ENCODE measurements around the gene TTF1.
"Not testable (repeated sequence)": the region's sequence is repeated elsewhere in the genome, so short reads cannot be mapped to it uniquely, and the experiment has no call there.

The TTF1 gene

GRCh38 chr9:132410642-132411041 lies 4.0 kb upstream of the TTF1 start:
- no peak for DNase-seq

GRCh38 chr9:132409828-132410528 lies 3.3 kb upstream of the TTF1 start, which contains the start of gene CFAP77:
Gene CFAP77, plus strand, starts transcription at chr9:132410211. Its CDS starts 61 bp downstream, at chr9:132410272.
- DNase-seq, result no peak

GRCh38 chr9:132408521-132408920 lies 1.9 kb upstream of the TTF1 start:
- DNase-seq, result no peak

- no peak for DNase-seq
These were observed 556 bp upstream of the TTF1 start for GRCh38 chr9:132407196-132407595.

- DNase-seq, result no peak
These were observed 2.3 kb downstream of the TTF1 start for GRCh38 chr9:132404228-132404881.

- DNase-seq, result no peak
These were observed 4.8 kb downstream of the TTF1 start for GRCh38 chr9:132401824-132402223.

GRCh38 chr9:132395560-132395959 lies 11.1 kb downstream of the TTF1 start:
- DNase-seq, result no peak

GRCh38 chr9:132391449-132391848 lies 15.2 kb downstream of the TTF1 start:
- DNase-seq, result no peak

GRCh38 chr9:132390966-132391365 lies 15.7 kb downstream of the TTF1 start:
- DNase-seq, result no peak

- no peak for DNase-seq
These were observed 19.5 kb downstream of the TTF1 start for GRCh38 chr9:132387133-132387532.

- DNase-seq, result no peak
These were observed 22.3 kb downstream of the TTF1 start for GRCh38 chr9:132384376-132384775.

GRCh38 chr9:132383462-132383883 lies 23.2 kb downstream of the TTF1 start:
- DNase-seq, result no peak

GRCh38 chr9:132381966-132382541 lies 24.6 kb downstream of the TTF1 start:
- DNase-seq, result no peak

- not testable (repeated sequence) for DNase-seq
These were observed 28.2 kb downstream of the TTF1 start for GRCh38 chr9:132378416-132378815.

- DNase-seq, result not testable (repeated sequence)
These were observed 28.9 kb downstream of the TTF1 start for GRCh38 chr9:132377769-132378168.

GRCh38 chr9:132372177-132373095 lies 34.2 kb downstream of the TTF1 start:
- DNase-seq, result no peak

- DNase-seq, result no peak
These were observed 36.0 kb downstream of the TTF1 start for GRCh38 chr9:132370592-132370991.

- no peak for DNase-seq
These were observed 37.2 kb downstream of the TTF1 start for GRCh38 chr9:132369421-132369820.

GRCh38 chr9:132367613-132368313 lies 38.9 kb downstream of the TTF1 start:
- DNase-seq, result no peak

GRCh38 chr9:132366481-132366880 lies 40.2 kb downstream of the TTF1 start:
- DNase-seq, result no peak

- DNase-seq, result no peak
These were observed 40.7 kb downstream of the TTF1 start for GRCh38 chr9:132365986-132366385.

- DNase-seq, result no peak
These were observed 42.6 kb downstream of the TTF1 start for GRCh38 chr9:132364068-132364467.
